ENCODE data around the gene LRG1. TPM values are rescaled to one million over a fixed set of nuclear protein-coding genes. Genes with fewer than 3 reads are reported as not detected.
"Not testable (repeated sequence)": the region's sequence is repeated elsewhere in the genome, so short reads cannot be mapped to it uniquely, and the experiment has no call there.

The LRG1 gene
- total RNA-seq, 1 donor from 2014 or later: 1.0 TPM

DNA sequence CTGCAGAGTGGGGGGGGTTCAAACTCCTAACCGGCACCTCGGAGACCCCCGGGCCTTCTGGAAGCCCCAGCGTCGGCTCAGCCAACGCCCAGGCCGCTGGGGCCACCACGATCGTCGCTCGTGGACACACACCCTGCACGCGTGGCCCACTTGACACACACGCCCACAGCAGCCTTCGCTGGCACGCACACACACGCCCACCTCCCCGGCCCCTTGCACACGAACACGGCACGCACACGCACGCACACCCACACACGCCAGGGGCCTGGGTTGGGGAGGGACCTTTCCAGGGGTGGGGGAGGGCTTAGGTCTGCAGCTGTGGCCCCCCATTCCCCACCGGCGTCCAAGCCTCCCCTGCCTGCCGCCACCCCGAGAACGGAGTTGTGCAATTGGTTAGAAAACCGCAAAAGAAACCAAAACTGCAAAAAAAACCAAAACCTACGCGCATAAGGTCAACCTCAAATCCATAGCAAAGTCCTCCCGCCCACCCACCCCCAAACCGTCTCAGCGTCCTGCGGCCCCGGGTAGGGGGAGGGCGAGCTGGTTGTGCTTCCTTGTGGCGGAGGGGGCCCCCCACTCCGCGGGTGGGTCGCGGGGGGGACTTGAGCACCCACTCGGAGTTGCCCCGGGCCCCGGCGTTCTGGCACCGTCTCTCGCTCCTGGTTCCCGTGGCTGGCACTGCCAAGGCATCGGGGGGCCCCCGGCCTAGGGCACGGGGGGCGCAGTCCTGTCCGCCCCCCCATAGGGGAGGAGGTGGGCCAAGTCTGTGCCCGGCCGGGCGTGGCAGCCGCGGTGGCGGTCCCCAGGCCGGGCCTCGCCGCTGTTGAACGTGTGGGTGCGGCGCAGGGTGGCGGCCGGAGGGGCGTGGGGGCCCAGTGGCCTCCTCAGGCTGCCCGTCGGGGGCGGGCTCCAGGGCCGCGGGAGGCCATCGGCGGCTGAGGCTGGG, 3.3 kb upstream of the LRG1 start:
- Mint-ChIP-seq H3K27ac (ENCODE audit: unreplicated experiment) (no peak overlapping the region), H3K4me1 (ENCODE audit: low read depth, unreplicated experiment) (no peaks in the 10 kb centered on the region), H3K27me3 (ENCODE audit: unreplicated experiment) (peaks cover 15% of the 10 kb centered on the region), H3K36me3 (ENCODE audit: unreplicated experiment) (peaks cover 11% of the 10 kb centered on the region), H3K4me3 (ENCODE audit: unreplicated experiment) (no peak overlapping the region), H3K9me3 (ENCODE audit: unreplicated experiment) (peaks cover 4% of the 10 kb centered on the region)
- DNase-seq: no peak
- TF ChIP-seq CTCF (IDR thresholded peaks at IDR 0.05; ENCODE audit: partially characterized antibody, unreplicated experiment): no peak

- H3K27ac Mint-ChIP-seq (ENCODE audit: unreplicated experiment); DNase-seq; H3K4me3 Mint-ChIP-seq (ENCODE audit: unreplicated experiment); H3K9me3 Mint-ChIP-seq (ENCODE audit: unreplicated experiment); H3K4me1 Mint-ChIP-seq (ENCODE audit: low read depth, unreplicated experiment): not testable (repeated sequence)
- Mint-ChIP-seq H3K27me3 (ENCODE audit: unreplicated experiment) (peaks cover 10% of the 10 kb centered on the region), H3K36me3 (ENCODE audit: unreplicated experiment) (peaks cover 11% of the 10 kb centered on the region)
Measured at GRCh38 chr19:4541806-4542145, 1.9 kb upstream of the LRG1 start.

- no peak for DNase-seq
- no peak overlapping the region for H3K4me3 Mint-ChIP-seq (ENCODE audit: unreplicated experiment)
- TF ChIP-seq CTCF (IDR thresholded peaks at IDR 0.05; ENCODE audit: partially characterized antibody, unreplicated experiment): no peak
- peaks cover 10% of the 10 kb centered on the region for H3K27me3 Mint-ChIP-seq (ENCODE audit: unreplicated experiment)
- no peaks in the 10 kb centered on the region for H3K4me1 Mint-ChIP-seq (ENCODE audit: low read depth, unreplicated experiment)
- peaks cover 11% of the 10 kb centered on the region for H3K36me3 Mint-ChIP-seq (ENCODE audit: unreplicated experiment)
- no peak overlapping the region for H3K27ac Mint-ChIP-seq (ENCODE audit: unreplicated experiment)
- H3K9me3 Mint-ChIP-seq (ENCODE audit: unreplicated experiment): peaks cover 4% of the 10 kb centered on the region
Measured at GRCh38 chr19:4541114-4541805, 1.4 kb upstream of the LRG1 start.

DNA sequence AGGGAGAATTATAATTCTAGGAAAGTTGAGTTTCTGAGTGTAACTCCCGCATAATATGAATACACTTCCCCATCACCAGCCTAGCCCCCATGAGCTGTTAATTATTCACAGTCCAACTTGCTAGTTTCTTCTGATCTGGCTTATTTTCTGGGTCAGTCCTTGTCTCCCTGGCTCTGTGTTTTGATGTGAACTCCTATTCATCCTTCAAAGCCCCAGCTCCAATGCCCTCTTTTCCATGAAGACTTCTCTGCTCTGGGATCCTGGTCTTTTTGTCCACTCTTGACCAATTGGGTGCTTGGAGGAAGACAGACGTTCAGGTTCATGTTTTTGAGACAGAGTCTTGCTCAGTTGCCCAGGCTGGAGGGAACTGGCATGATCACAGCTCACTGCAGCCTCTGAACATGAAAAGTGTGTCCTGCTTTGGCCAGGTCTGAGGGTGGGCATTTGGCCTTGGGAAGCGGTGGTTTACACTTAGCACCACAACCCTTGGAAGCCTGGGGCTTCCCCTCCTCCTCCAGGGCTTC, 605 bp downstream of the LRG1 start:
- H3K36me3 Mint-ChIP-seq (ENCODE audit: unreplicated experiment): peaks cover 11% of the 10 kb centered on the region
- peaks cover 10% of the 10 kb centered on the region for H3K27me3 Mint-ChIP-seq (ENCODE audit: unreplicated experiment)
- DNase-seq: no peak
- H3K4me3 Mint-ChIP-seq (ENCODE audit: unreplicated experiment): peak overlapping the region; percentile 6
- no peaks in the 10 kb centered on the region for H3K4me1 Mint-ChIP-seq (ENCODE audit: low read depth, unreplicated experiment)
- H3K9me3 Mint-ChIP-seq (ENCODE audit: unreplicated experiment): peaks cover 4% of the 10 kb centered on the region
- TF ChIP-seq CTCF (IDR thresholded peaks at IDR 0.05; ENCODE audit: partially characterized antibody, unreplicated experiment): no peak
- H3K27ac Mint-ChIP-seq (ENCODE audit: unreplicated experiment): no peak overlapping the region

DNA sequence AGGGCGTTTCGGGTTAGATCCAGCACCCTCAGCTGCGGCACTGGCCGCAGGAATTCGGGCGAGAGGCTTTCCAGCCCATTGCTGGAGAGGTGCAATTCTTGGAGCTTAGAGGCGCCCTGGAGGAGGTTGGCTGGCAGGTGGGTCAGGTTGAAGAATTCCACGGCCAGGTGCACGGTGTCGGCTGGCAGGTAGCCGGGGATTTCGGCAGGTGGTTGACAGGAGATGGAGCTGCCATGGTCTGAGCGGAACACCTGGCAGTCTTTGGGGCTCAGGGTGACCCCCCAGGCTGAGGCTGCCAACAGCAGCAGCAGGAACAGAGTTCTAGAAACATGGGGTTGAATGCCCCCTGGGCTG, 1.3 kb downstream of the LRG1 start:
- TF ChIP-seq CTCF (IDR thresholded peaks at IDR 0.05; ENCODE audit: partially characterized antibody, unreplicated experiment): no peak
- H3K4me1 Mint-ChIP-seq (ENCODE audit: low read depth, unreplicated experiment): no peaks in the 10 kb centered on the region
- peaks cover 10% of the 10 kb centered on the region for H3K27me3 Mint-ChIP-seq (ENCODE audit: unreplicated experiment)
- H3K9me3 Mint-ChIP-seq (ENCODE audit: unreplicated experiment): peaks cover 4% of the 10 kb centered on the region
- DNase-seq: no peak
- H3K27ac Mint-ChIP-seq (ENCODE audit: unreplicated experiment): no peak overlapping the region
- H3K36me3 Mint-ChIP-seq (ENCODE audit: unreplicated experiment): peaks cover 11% of the 10 kb centered on the region
- H3K4me3 Mint-ChIP-seq (ENCODE audit: unreplicated experiment): no peak overlapping the region
